ENCODE data around the gene MYADM. TPM values are rescaled to one million over a fixed set of nuclear protein-coding genes. Genes with fewer than 3 reads are reported as not detected.

MYADM gene
- total RNA-seq, 2 experiments from 2014 or later = 92.9 to 98.1 TPM

DNA sequence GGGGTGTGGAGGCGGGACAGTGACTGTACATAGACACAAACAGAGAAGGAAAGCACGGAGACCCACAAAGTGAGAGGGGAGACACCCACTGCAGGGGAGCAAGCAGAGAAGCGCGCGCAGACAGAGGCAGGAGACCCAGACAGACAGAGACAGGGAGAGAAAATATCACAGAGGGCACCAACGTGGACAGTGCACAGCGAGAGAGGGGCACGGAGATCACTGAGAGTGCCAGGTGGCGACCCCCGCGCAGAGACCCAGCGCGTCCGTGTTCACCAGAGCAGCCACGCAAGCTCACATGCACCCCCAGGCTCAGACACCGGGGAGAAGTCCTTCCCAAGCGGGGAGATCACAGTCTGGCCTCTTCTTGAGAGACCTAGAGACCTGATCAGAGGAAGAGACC lies 40.0 kb downstream of the MYADM start:
- Mint-ChIP-seq H3K27me3 (ENCODE audit: low read depth) (peaks cover 56% of the 10 kb centered on the region), H3K4me3 (no peak overlapping the region), H3K4me1 (ENCODE audit: low read depth) (peaks cover 13% of the 10 kb centered on the region), H3K36me3 (ENCODE audit: low read depth) (no peaks in the 10 kb centered on the region), H3K9me3 (ENCODE audit: insufficient read depth) (no peaks in the 10 kb centered on the region), H3K27ac (no peak overlapping the region)
- no peak for ATAC-seq
- POLR2A ChIA-PET = no interaction called here
- no peak for DNase-seq
- CTCF ChIA-PET = no interaction called here

GRCh38 chr19:53908106-53908934 lies 40.6 kb downstream of the MYADM start:
- peaks cover 56% of the 10 kb centered on the region for H3K27me3 Mint-ChIP-seq (ENCODE audit: low read depth)
- peak; percentile 43 for ATAC-seq

DNA sequence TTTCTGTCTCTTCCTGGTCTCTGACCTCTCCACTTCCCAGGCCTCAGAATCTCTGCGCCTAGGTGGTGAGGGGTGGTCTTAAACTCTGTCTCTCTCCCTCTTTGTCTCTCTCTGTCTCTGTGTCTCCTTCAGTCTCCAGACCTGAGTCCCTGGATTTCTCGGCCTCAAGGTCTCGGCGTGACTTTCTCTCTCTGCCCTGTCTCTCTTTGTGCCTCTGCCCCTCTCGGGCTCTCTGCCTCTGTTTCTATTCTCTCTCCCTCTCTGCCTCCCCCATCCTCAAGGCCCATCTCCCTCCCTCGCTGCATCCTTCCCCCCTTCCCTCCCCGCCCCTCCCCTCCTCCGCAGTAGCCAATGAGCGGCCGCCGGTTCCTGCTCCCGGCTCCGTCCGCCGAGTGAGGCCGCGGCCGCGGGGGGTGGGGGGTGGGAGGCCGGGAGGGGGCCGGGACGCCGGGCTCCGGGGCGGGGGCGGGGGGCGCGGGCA lies 41.3 kb downstream of the MYADM start, which contains the start of gene CACNG7:
CACNG7 (plus strand) TSS at position 344 of the 481 bp plus-strand sequence. CDS start 3,554 bp downstream, outside the sequence.
- Mint-ChIP-seq H3K36me3 (ENCODE audit: low read depth) (no peaks in the 10 kb centered on the region), H3K9me3 (ENCODE audit: insufficient read depth) (no peaks in the 10 kb centered on the region), H3K27ac (no peak within 1 kb of the TSS), H3K4me3 (no peak within 1 kb of the TSS), H3K27me3 (ENCODE audit: low read depth) (peaks cover 56% of the 10 kb centered on the region), H3K4me1 (ENCODE audit: low read depth) (peaks cover 13% of the 10 kb centered on the region)
- ChIA-PET POLR2A (no interaction called here), CTCF (no interaction called here)
- no peak for ATAC-seq
- no peak for DNase-seq

More at GRCh38 chr19:53908106-53908934, 40.6 kb downstream of the MYADM start:
- Mint-ChIP-seq H3K4me1 (ENCODE audit: low read depth) (peaks cover 13% of the 10 kb centered on the region), H3K36me3 (ENCODE audit: low read depth) (no peaks in the 10 kb centered on the region), H3K4me3 (no peak overlapping the region), H3K27ac (no peak overlapping the region), H3K9me3 (ENCODE audit: insufficient read depth) (no peaks in the 10 kb centered on the region)
- ChIA-PET POLR2A (no interaction called here), CTCF (no interaction called here)
- peak; percentile 49 for DNase-seq

GRCh38 chr19:53909471-53910169 lies 41.9 kb downstream of the MYADM start:
- H3K27ac Mint-ChIP-seq = no peak overlapping the region
- DNase-seq = no peak
- CTCF ChIA-PET = no interaction called here
- ATAC-seq = no peak
- POLR2A ChIA-PET = no interaction called here
- no peak overlapping the region for H3K4me3 Mint-ChIP-seq
- H3K36me3 Mint-ChIP-seq (ENCODE audit: low read depth) = no peaks in the 10 kb centered on the region
- no peaks in the 10 kb centered on the region for H3K9me3 Mint-ChIP-seq (ENCODE audit: insufficient read depth)
- peaks cover 13% of the 10 kb centered on the region for H3K4me1 Mint-ChIP-seq (ENCODE audit: low read depth)
- H3K27me3 Mint-ChIP-seq (ENCODE audit: low read depth) = peaks cover 56% of the 10 kb centered on the region

DNA sequence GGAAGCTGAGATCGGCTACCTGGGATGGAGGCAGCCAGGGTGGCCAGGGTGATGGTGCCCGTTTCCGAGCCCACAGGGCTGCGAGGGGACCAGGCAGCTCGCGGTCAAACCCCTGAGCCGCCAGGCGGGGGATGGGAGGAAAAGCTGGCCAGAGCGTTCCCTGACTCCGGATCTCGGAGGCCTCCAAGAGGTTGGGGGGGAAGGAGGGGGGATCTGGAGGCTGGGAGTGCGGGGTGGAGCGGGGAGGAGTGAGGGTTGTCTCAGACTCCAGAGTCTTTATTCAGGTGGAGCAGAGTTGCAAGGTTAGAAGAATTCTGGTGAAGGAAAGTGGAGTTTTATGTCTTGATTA lies 42.5 kb downstream of the MYADM start:
- peaks cover 13% of the 10 kb centered on the region for H3K4me1 Mint-ChIP-seq (ENCODE audit: low read depth)
- ATAC-seq (no peak), DNase-seq (no peak)
- H3K4me3 Mint-ChIP-seq = no peak overlapping the region
- POLR2A ChIA-PET = no interaction called here
- H3K27me3 Mint-ChIP-seq (ENCODE audit: low read depth) = peaks cover 52% of the 10 kb centered on the region
- no peak overlapping the region for H3K27ac Mint-ChIP-seq
- H3K36me3 Mint-ChIP-seq (ENCODE audit: low read depth) = no peaks in the 10 kb centered on the region
- CTCF ChIA-PET = no interaction called here
- H3K9me3 Mint-ChIP-seq (ENCODE audit: insufficient read depth) = no peaks in the 10 kb centered on the region

GRCh38 chr19:53912653-53913052 lies 45.0 kb downstream of the MYADM start:
- Mint-ChIP-seq H3K4me1 (ENCODE audit: low read depth) (peaks cover 4% of the 10 kb centered on the region), H3K36me3 (ENCODE audit: low read depth) (no peaks in the 10 kb centered on the region), H3K27me3 (ENCODE audit: low read depth) (peaks cover 34% of the 10 kb centered on the region), H3K27ac (no peak overlapping the region), H3K4me3 (no peak overlapping the region), H3K9me3 (ENCODE audit: insufficient read depth) (no peaks in the 10 kb centered on the region)
- no peak for ATAC-seq
- DNase-seq = no peak
- POLR2A ChIA-PET = interaction anchor here (0.5 kb wide), 1 partner anchor 89 kb away, joined by 3 read pairs; no protein-coding TSS in a partner anchor
- CTCF ChIA-PET = interaction anchor here (0.8 to 1.5 kb wide), 6 partner anchors 15 to 120 kb away, joined by 3 to 5 read pairs (median 3); no protein-coding TSS in a partner anchor

- Mint-ChIP-seq H3K4me3 (no peak overlapping the region), H3K27ac (no peak overlapping the region), H3K9me3 (ENCODE audit: insufficient read depth) (no peaks in the 10 kb centered on the region), H3K4me1 (ENCODE audit: low read depth) (no peaks in the 10 kb centered on the region), H3K27me3 (ENCODE audit: low read depth) (peaks cover 17% of the 10 kb centered on the region), H3K36me3 (ENCODE audit: low read depth) (no peaks in the 10 kb centered on the region)
- DNase-seq = no peak
- CTCF ChIA-PET = no interaction called here
- ATAC-seq = no peak
- POLR2A ChIA-PET = no interaction called here
Measured at GRCh38 chr19:53915000-53915399, 47.3 kb downstream of the MYADM start.

DNA sequence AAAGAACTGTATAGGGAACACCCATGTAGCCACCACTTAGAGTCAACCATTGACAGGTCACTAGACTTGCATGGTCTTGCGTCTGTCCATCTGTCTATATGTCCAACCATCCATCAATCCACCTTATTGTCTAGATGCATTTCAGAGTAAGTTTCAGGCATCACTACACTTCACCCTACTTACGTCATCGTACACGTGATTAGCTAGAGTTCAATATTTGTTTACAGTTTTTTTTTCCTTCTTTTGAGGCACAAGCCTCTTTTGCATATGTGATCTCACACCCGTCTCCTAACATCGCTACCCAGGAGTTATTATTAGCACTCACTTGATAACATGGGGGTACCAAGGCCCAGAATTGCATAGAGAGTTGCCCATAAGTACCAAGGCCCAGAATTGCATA lies 48.3 kb downstream of the MYADM start:
- POLR2A ChIA-PET = no interaction called here
- CTCF ChIA-PET = no interaction called here
- peaks cover 7% of the 10 kb centered on the region for H3K27me3 Mint-ChIP-seq (ENCODE audit: low read depth)

GRCh38 chr19:53917356-53917755 lies 49.7 kb downstream of the MYADM start:
- H3K36me3 Mint-ChIP-seq (ENCODE audit: low read depth) = no peaks in the 10 kb centered on the region
- POLR2A ChIA-PET = no interaction called here
- ATAC-seq = no peak
- no peak overlapping the region for H3K4me3 Mint-ChIP-seq
- no peaks in the 10 kb centered on the region for H3K4me1 Mint-ChIP-seq (ENCODE audit: low read depth)
- no peaks in the 10 kb centered on the region for H3K9me3 Mint-ChIP-seq (ENCODE audit: insufficient read depth)
- CTCF ChIA-PET = interaction anchor here (0.9 kb wide), 1 partner anchor 107 kb away, joined by 4 read pairs; no protein-coding TSS in a partner anchor
- H3K27me3 Mint-ChIP-seq (ENCODE audit: low read depth) = peaks cover 2% of the 10 kb centered on the region
- DNase-seq = no peak
- no peak overlapping the region for H3K27ac Mint-ChIP-seq

More for the DNA sequence above, 48.3 kb downstream of the MYADM start:
- ATAC-seq (no peak), DNase-seq (no peak)
- Mint-ChIP-seq H3K4me3 (no peak overlapping the region), H3K36me3 (ENCODE audit: low read depth) (no peaks in the 10 kb centered on the region), H3K27ac (no peak overlapping the region), H3K9me3 (ENCODE audit: insufficient read depth) (no peaks in the 10 kb centered on the region), H3K4me1 (ENCODE audit: low read depth) (no peaks in the 10 kb centered on the region)

Other genes starting within 250 kb of the MYADM start
- not detected for gene DPRX, start 235.9 kb upstream of the MYADM start, total RNA-seq
- not detected for gene NLRP12, start 43.6 kb upstream of the MYADM start, total RNA-seq
- not detected for gene PRKCG, start 14.3 kb downstream of the MYADM start, total RNA-seq
- gene CACNG7, start 41.4 kb downstream of the MYADM start, total RNA-seq = not detected
- gene CACNG8, start 95.1 kb downstream of the MYADM start, total RNA-seq = not detected
- gene CACNG6, start 123.8 kb downstream of the MYADM start, total RNA-seq = not detected
- gene VSTM1, start 196.0 kb downstream of the MYADM start, total RNA-seq = not detected
- not detected for gene TARM1, start 213.5 kb downstream of the MYADM start, total RNA-seq
- under 1 TPM; 0.34 to 0.42 TPM for gene OSCAR, start 232.9 kb downstream of the MYADM start, total RNA-seq
- gene NDUFA3, start 235.0 kb downstream of the MYADM start, total RNA-seq = 100 to 1,000 TPM; 138 to 152 TPM
- gene TFPT, start 247.8 kb downstream of the MYADM start, total RNA-seq = 10 to 100 TPM; 50.9 to 51.4 TPM
- gene PRPF31, start 247.9 kb downstream of the MYADM start, total RNA-seq = 10 to 100 TPM; 77.5 to 82.8 TPM

Data from activated CD8-positive, alpha-beta T cell treated with anti-CD3 and anti-CD28 coated beads, Interleukin-2, amount 10 ng/mL, durations not matched to agents 7 days and 5 days (primary cell).